Left lung (tissue), 10 donors: ENCODE data around the gene CAPN12. TPM values are rescaled to one million over a fixed set of nuclear protein-coding genes. Genes with fewer than 3 reads are reported as not detected.
"Not testable (repeated sequence)": the region's sequence is repeated elsewhere in the genome, so short reads cannot be mapped to it uniquely, and the experiment has no call there.

Source experiments
- ATAC-seq: fragments of 200-7000 bp; cut with Tn5 transposase; one replicate; pipeline ENCODE4 v1.9.1; 2020; ENCODE audit warnings: moderate library complexity
- DNase-seq, 4 donors: peaks; one replicate each; pipeline ENCODE4 v3.0.0-alpha.2; 2013 to 2020
- H3K27ac ChIP-seq, 2 donors: fragments of 200-600 bp; sonication (generic) in 1 of 2; one replicate each; pipeline versions ENCODE4 v1.5.0 to v1.8.0; 2020 to 2021
- H3K27me3 ChIP-seq, 2 donors: fragments of 200-600 bp; sonication (generic) in 1 of 2; one replicate each; pipeline versions ENCODE4 v1.5.0 to v1.8.0; 2020 to 2021
- H3K36me3 ChIP-seq, 2 donors: fragments of 200-600 bp; sonication (generic) in 1 of 2; one replicate each; pipeline versions ENCODE4 v1.5.0 to v1.8.0; 2020 to 2021
- H3K4me1 ChIP-seq, 2 donors: fragments of 200-600 bp; one replicate each; pipeline ENCODE4 v1.8.0; 2021
- H3K4me3 ChIP-seq, 2 donors: fragments of 200-600 bp; sonication (generic) in 1 of 2; one replicate each; pipeline versions ENCODE4 v1.5.0 to v1.8.0; 2020 to 2021; ENCODE audit warnings: mild to moderate bottlenecking in 1 of 2
- H3K9me3 ChIP-seq, 2 donors: fragments of 200-600 bp; sonication (generic) in 1 of 2; one replicate each; pipeline versions ENCODE4 v1.5.0 to v1.8.0; 2020 to 2021
- CTCF ChIP-seq, 2 donors: fragments of 200-600 bp; sonication (generic) in 1 of 2; IDR thresholded peaks; one replicate each; pipeline versions ENCODE4 v1.5.0 to v1.8.0; 2021; ENCODE audit warnings: antibody characterized with exemption in 2 of 2
- intact Hi-C, 2 donors: fragments of 100-400 bp; cut with DNase I; formaldehyde crosslinking; loops; one replicate each; pipeline versions ENCODE4 v1.11.2 to v1.14.2; 2022
- polyA plus RNA-seq, 6 donors: library from polyadenylated mRNA; unstranded; fragments of 120-200 nt; gene quantifications; one replicate each; pipeline ENCODE4 v1.2.1, GENCODE V29; 2013; ENCODE audit not compliant: insufficient read length in 6 of 6
- total RNA-seq, 2 donors: library from RNA; stranded (reverse); fragmentation: NEBNext Ultra II Directional; extraction: Animal tissue kit (Norgen Biotek cat#: 25700); gene quantifications; one replicate each; pipeline ENCODE4 v1.2.1, GENCODE V29; 2021
- donor health status: DM: no; HTN: yes; CAD: no.
- donor health status: DM: no; HTN: no; CAD: no.

CAPN12 gene
- total and polyA plus RNA-seq, 8 donors = 1.6 to 4.9 (median 4.6) TPM

- ATAC-seq (peak; percentile 62), DNase-seq (no peak)
- Histone ChIP-seq H3K27me3 (no peaks in the 10 kb centered on the region), H3K36me3 (no peaks in the 10 kb centered on the region), H3K27ac (peak overlapping the region in 1 of 2 donors; percentile 51), H3K9me3 (no peaks in the 10 kb centered on the region), H3K4me1 (no peaks in the 10 kb centered on the region), H3K4me3 (no peak overlapping the region)
- TF ChIP-seq CTCF (IDR thresholded peaks at IDR 0.05) = no peak
- intact Hi-C loops = no loop called here
Measured at GRCh38 chr19:38759590-38760003, 15.3 kb upstream of the CAPN12 start.

GRCh38 chr19:38754196-38754595 is 9.9 kb upstream of the CAPN12 start:
- H3K9me3 ChIP-seq, H3K4me3 ChIP-seq, DNase-seq, H3K36me3 ChIP-seq, H3K27me3 ChIP-seq, H3K4me1 ChIP-seq, ATAC-seq, H3K27ac ChIP-seq, intact Hi-C loops: not testable (repeated sequence)

- H3K27ac ChIP-seq, ATAC-seq, H3K27me3 ChIP-seq, intact Hi-C loops, DNase-seq, H3K9me3 ChIP-seq, H3K36me3 ChIP-seq, H3K4me1 ChIP-seq, H3K4me3 ChIP-seq: not testable (repeated sequence)
Measured at GRCh38 chr19:38753783-38754182, 9.5 kb upstream of the CAPN12 start.

GRCh38 chr19:38745316-38745715 is 1.0 kb upstream of the CAPN12 start:
- no peaks in the 10 kb centered on the region for H3K9me3 ChIP-seq
- H3K27me3 ChIP-seq = no peaks in the 10 kb centered on the region
- no peaks in the 10 kb centered on the region for H3K36me3 ChIP-seq
- H3K4me1 ChIP-seq = no peaks in the 10 kb centered on the region
- DNase-seq (no peak), ATAC-seq (no peak)
- H3K4me3 ChIP-seq = no peak overlapping the region
- intact Hi-C loops = no loop called here
- TF ChIP-seq CTCF (IDR thresholded peaks at IDR 0.05) = no peak
- H3K27ac ChIP-seq = no peak overlapping the region

- Histone ChIP-seq H3K27ac (no peak overlapping the region), H3K4me3 (no peak overlapping the region)
- intact Hi-C loops = no loop called here
Measured at GRCh38 chr19:38744874-38745273, 600 bp upstream of the CAPN12 start.

More at GRCh38 chr19:38744874-38745273, 600 bp upstream of the CAPN12 start:
- no peaks in the 10 kb centered on the region for H3K9me3 ChIP-seq
- H3K4me1 ChIP-seq = no peaks in the 10 kb centered on the region
- no peaks in the 10 kb centered on the region for H3K27me3 ChIP-seq
- no peak for DNase-seq
- TF ChIP-seq CTCF (IDR thresholded peaks at IDR 0.05) = no peak
- no peak for ATAC-seq
- H3K36me3 ChIP-seq = no peaks in the 10 kb centered on the region
